GM12801 (cell line): ENCODE data around the gene DUOX1.

Experiments
- TF ChIP-seq, protein P1 (sequence below): IDR thresholded peaks from one replicate; pipeline ENCODE4 v1.5.1; 2011; ENCODE audit warnings: control low read depth; ENCODE audit not compliant: insufficient read length; ENCODE audit errors: extremely low read depth

The DUOX1 gene

DNA sequence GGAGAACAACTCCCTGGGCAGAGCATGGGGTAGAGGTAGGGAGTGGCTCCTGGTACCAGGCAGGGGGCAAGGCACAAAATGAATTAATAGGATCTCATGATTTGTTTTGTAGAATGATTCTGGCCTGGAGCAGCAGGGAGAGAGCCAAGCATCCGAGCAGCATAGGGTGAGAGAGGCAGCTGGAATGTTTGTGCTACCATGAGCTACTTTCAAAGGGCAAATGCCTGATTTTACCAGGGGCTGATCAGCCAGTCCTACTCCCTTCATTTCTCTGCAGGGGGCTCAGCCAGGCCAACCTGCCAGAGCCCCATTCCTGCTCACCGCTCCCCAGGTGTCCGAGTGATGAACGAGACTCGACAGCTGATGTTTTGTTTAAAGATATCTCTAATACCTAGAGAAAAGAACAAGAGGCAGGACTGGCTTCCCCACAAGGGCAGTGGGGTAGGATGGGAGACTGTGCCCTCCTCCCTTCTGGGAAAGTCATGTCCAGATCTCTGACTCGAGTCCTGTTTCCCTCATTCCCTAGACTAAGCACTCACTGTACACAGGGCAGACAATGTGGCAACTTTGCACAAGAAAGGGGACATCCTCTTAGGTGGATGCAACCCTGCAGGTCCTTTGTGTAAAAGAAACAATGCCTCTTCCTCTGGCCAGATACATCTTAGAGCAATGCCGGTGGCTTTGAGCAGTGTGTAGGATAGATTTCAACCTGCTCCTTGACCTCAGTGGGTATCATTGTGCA, 28.7 kb upstream of the DUOX1 start:
- TF ChIP-seq, protein P1, sequence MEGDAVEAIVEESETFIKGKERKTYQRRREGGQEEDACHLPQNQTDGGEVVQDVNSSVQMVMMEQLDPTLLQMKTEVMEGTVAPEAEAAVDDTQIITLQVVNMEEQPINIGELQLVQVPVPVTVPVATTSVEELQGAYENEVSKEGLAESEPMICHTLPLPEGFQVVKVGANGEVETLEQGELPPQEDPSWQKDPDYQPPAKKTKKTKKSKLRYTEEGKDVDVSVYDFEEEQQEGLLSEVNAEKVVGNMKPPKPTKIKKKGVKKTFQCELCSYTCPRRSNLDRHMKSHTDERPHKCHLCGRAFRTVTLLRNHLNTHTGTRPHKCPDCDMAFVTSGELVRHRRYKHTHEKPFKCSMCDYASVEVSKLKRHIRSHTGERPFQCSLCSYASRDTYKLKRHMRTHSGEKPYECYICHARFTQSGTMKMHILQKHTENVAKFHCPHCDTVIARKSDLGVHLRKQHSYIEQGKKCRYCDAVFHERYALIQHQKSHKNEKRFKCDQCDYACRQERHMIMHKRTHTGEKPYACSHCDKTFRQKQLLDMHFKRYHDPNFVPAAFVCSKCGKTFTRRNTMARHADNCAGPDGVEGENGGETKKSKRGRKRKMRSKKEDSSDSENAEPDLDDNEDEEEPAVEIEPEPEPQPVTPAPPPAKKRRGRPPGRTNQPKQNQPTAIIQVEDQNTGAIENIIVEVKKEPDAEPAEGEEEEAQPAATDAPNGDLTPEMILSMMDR = no peak

DNA sequence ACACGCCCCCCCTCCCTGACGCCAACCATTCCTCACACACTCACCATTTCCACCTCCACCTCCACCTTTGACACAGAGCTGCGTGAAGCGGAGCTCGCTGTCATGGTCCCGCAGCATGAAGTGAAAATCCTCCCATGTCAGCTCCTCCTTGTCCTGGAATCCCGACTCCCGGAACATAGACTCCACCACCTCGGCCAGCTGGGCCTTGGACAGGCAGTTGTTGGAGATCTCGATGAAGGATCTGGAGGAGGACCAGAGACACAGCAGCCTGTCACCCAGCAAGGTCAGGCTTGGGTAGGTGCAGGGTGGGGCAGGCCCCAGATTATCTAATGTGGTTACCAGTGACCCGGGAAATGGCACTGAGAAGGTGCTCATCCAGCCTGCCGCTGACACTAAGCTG, 28.0 kb upstream of the DUOX1 start:
- TF ChIP-seq, protein P1 = no peak

DNA sequence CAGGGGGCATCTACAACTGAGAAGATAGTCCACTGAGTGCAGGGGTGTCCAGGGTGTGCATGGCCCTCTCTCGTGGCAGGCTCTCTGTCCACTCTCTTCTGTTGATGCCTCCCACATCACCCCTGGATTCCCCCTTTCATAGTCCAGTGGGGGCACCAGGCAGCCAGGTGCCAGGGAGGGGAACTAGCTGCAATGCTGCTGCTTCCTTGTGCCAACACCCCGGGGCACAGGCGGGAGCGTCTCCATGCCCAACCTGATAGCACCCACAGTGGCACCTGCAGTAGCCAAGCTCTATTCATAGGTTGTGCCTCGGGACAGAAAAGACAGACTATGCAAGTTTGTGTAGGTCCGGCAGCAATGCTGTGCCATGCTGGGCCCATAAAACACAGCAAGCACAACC, 27.6 kb upstream of the DUOX1 start:
- TF ChIP-seq, protein P1 = no peak

GRCh38 chr15:45105586-45105985, 24.2 kb upstream of the DUOX1 start:
- TF ChIP-seq, protein P1 = no peak

DNA sequence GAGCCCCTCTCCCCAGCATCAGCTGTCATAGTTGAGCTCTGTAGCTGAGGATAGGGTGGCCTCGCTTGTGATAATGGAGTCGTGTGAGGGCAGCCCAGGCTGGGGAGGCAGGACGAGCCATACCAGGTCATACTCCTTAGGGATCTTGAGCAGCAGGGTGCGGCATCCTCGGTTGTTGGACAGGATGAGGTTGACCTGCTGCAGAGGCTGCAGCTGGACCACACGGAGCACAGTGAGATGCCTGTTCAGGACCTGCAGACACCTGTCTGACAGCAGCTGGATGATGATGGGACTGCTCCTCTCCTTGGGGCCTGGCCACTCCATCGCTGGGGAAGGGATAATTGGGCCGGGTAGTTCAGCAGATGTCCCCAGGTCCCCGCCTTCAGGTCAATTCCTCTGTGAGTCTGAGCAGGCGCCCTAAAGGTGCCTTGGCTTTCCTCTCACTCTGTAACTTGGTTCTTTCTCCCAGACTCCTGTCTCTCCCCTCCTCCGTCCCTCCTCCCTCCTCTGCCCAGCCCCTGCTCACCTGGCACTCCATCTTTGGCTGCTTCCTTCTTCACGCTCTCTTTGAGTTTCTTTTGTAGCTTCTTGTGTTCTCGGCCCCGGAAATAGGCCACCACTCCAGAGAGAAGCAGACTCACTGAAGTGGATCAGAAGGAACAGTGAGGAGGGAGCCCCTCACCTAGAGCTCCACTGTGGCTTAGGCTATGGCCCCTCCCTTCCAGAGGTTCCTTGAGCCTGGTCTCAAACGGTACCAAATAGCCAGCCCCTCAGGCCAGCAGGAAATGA, 23.6 kb upstream of the DUOX1 start:
- TF ChIP-seq, protein P1 = no peak

GRCh38 chr15:45107941-45108630, 21.7 kb upstream of the DUOX1 start:
- TF ChIP-seq, protein P1 = no peak

GRCh38 chr15:45110256-45110820, 19.5 kb upstream of the DUOX1 start:
- TF ChIP-seq, protein P1 = no peak
